Pancreas (tissue), 10 donors: ENCODE data around the gene ZDHHC14. TPM values are rescaled to one million over a fixed set of nuclear protein-coding genes. Genes with fewer than 3 reads are reported as not detected.
A peak's percentile ranks its signal among the peaks of the same experiment; 100 is the strongest.
"Not testable (repeated sequence)": the region's sequence is repeated elsewhere in the genome, so short reads cannot be mapped to it uniquely, and the experiment has no call there.

Experiments
- ATAC-seq, 4 donors: fragments of 200-7000 bp; cut with Tn5 transposase; one replicate each; pipeline versions ENCODE4 v1.8.0 to v1.9.1; 2020; ENCODE audit warnings: mild to moderate bottlenecking in 4 of 4, moderate library complexity in 4 of 4
- DNase-seq, 6 donors: peaks; one replicate each; pipeline ENCODE4 v3.0.0-alpha.2; 2020
- FAIRE-seq: peaks from 2 replicates; lab custom pipeline; 2012; peaks lifted over from hg19 to GRCh38; lab: Jason Lieb, UNC
- H3K27ac ChIP-seq, 4 donors: fragments of 200-600 bp; sonication (generic); 1 replicate in 3 of 4; 2 replicates in 1 of 4; pipeline versions ENCODE4 v1.5.0 to v1.8.0; 2020
- H3K27me3 ChIP-seq, 4 donors: fragments of 200-600 bp; one replicate each; pipeline ENCODE4 v1.8.0; 2021
- H3K36me3 ChIP-seq, 3 donors: fragments of 200-600 bp; sonication (generic) in 1 of 3; one replicate each; pipeline versions ENCODE4 v1.5.0 to v1.8.0; 2020 to 2021
- H3K4me1 ChIP-seq, 3 donors: fragments of 200-600 bp; one replicate each; pipeline ENCODE4 v1.8.0; 2021
- H3K4me3 ChIP-seq, 4 donors: fragments of 200-600 bp; sonication (generic) in 2 of 4; one replicate each; pipeline versions ENCODE4 v1.5.0 to v1.8.0; 2020 to 2021
- H3K9me3 ChIP-seq, 4 donors: fragments of 200-600 bp; one replicate each; pipeline ENCODE4 v1.8.0; 2021
- WGBS, 2 donors: extraction: QIAGEN DNeasy Blood & Tissue Kit; methylation state at CpG; one replicate each; pipeline ENCODE4 v1.1.7; 2013; 5-methylcytosine and 5-hydroxymethylcytosine counted together
- intact Hi-C, 3 donors: fragments of 100-400 bp; cut with DNase I; formaldehyde crosslinking; loops; one replicate each; pipeline versions ENCODE4 v1.11.1 to v1.14.2; 2022
- polyA plus RNA-seq, 2 donors: library from polyadenylated mRNA; stranded (reverse); fragments of 200-250 nt; gene quantifications; one replicate each; pipeline ENCODE4 v1.2.3, GENCODE V29; 2013
- total RNA-seq, 6 donors: library from RNA; stranded (reverse); fragmentation: NEBNext Ultra II Directional in 4 of 6; extraction: Animal tissue kit (Norgen Biotek cat#: 25700) in 4 of 6; gene quantifications; one replicate each; pipeline versions ENCODE4 v1.2.1 to v1.2.4, GENCODE V29; 2021 to 2023
- TF ChIP-seq, protein P1 (sequence below), 4 donors: fragments of 200-600 bp; sonication (generic) in 3 of 4; IDR thresholded peaks; one replicate each; pipeline versions ENCODE4 v1.5.0 to v1.8.0; 2021; ENCODE audit warnings: antibody characterized with exemption in 4 of 4
- donor health status: healthy with polysubstance abuse.
- donor health status: DM: no; HTN: no; CAD: no; lungs with moderate emphysema.
- donor health status: DM: no; HTN: no; CAD: no.
- donor health status: control.
- donor health status: control.
- donor health status: Bipolar disorder and iron deficiency.
- donor health status: DM: yes; HTN: yes; CAD: no.
- donor health status: DM: no; HTN: no; CAD: no.
- donor health status: DM: no; HTN: no; CAD: no.
- donor health status: DM: yes; HTN: yes; CAD: no.

The ZDHHC14 gene
- total and polyA plus RNA-seq, 8 donors = 3.1 to 9.9 (median 4.5) TPM

DNA sequence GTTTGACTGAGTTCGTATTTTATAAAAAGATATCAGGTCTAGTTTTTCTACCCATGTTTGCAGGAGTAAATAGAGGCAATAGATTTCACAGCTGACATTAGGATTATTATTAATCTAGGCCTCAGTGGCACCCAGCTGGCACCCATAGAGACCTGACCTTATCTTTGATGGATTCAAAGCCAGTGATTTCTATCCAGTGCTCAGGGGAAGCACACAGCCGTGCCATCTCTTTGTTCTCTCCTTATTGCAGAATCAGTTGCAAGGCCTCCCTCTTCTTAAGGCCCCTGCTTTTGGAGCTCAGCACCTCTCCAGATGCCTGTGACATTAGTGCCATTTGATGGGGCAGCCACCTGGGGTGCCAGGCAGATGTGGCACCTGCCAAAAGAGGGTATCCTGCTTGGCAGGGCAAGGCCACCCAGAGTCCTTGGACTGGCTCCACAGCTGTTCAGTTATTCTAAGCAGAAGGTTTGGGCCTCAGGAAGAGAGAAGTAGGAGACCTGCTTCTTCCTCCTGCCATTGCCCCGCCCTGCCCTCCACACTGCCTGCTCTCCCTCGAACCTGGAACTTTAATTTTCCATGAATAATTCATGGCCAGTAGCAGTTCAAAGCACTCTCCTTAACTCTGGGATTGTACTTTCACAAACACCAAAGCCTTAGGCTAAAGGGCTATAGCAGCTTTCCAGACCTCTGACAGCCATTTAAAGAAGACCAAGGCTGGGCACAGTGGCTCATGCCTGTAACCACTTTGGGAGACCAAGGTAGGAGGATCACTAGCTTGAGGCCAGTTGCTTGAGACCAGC is 206.3 kb downstream of the ZDHHC14 start:
- Histone ChIP-seq H3K36me3 (no peaks in the 10 kb centered on the region), H3K27me3 (no peaks in the 10 kb centered on the region), H3K4me3 (no peak overlapping the region), H3K27ac (no peak overlapping the region), H3K4me1 (peaks cover 0 to 10% (median 6%) of the 10 kb centered on the region in 3 donors), H3K9me3 (no peaks in the 10 kb centered on the region)
- FAIRE-seq (no peak), ATAC-seq (peak in 1 of 4 donors; percentile 37), DNase-seq (no peak)
- intact Hi-C loops = no loop called here
- WGBS, 2 donors = 52 to 59% methylated on average over 4 of the region's 4 CpGs
- TF ChIP-seq, protein P1, sequence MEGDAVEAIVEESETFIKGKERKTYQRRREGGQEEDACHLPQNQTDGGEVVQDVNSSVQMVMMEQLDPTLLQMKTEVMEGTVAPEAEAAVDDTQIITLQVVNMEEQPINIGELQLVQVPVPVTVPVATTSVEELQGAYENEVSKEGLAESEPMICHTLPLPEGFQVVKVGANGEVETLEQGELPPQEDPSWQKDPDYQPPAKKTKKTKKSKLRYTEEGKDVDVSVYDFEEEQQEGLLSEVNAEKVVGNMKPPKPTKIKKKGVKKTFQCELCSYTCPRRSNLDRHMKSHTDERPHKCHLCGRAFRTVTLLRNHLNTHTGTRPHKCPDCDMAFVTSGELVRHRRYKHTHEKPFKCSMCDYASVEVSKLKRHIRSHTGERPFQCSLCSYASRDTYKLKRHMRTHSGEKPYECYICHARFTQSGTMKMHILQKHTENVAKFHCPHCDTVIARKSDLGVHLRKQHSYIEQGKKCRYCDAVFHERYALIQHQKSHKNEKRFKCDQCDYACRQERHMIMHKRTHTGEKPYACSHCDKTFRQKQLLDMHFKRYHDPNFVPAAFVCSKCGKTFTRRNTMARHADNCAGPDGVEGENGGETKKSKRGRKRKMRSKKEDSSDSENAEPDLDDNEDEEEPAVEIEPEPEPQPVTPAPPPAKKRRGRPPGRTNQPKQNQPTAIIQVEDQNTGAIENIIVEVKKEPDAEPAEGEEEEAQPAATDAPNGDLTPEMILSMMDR (IDR thresholded peaks at IDR 0.05) = no peak

DNA sequence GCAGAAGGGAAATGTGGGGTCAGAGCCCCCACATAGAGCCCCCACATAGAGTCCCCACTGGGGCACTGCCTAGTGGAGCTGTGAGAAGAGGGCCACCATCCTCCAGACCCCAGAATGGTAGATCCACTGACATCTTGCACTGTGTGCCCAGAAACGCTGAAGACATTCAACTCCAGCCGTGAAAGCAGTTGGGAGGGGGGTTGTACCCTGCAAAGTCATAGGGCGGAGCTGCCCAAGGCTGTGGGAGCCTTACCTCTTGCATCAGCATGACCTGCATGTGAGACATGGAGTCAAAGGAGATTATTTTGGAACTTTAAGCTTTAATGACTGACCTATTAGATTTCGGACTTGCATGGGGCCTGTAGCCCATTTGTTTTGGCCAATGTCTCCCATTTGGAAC is 209.7 kb downstream of the ZDHHC14 start:
- not testable (repeated sequence) for H3K4me1 ChIP-seq, H3K27ac ChIP-seq, FAIRE-seq, ATAC-seq, DNase-seq, H3K9me3 ChIP-seq, H3K4me3 ChIP-seq, H3K36me3 ChIP-seq, H3K27me3 ChIP-seq
- 92 to 94% methylated on average over 4 of the region's 4 CpGs for WGBS, 2 donors
- intact Hi-C loops = loop anchor here in 2 of 3 donors (10.0 kb wide), 1 partner anchor 276 kb away; no protein-coding TSS in a partner anchor

DNA sequence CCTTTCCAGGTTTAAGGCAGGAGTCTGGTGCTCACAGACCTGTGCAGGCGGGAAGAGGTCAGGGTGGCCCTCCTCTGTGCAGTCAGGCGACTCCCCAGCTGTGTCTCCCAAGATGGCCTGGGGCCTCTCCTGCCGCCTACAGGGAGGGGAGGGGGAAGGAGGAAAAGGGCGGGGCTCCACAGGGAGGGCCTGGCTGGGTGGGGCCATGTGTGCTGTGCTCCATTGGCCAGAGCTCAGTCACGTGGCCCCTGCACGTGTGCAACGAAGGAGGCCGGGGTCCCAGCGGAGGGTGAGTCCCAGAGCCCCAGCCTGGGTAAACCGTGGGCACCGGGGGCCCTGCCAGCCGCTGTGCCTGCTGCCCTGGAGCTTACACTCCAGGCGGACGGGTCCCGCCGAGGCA is 211.6 kb downstream of the ZDHHC14 start:
- H3K27me3 ChIP-seq = no peaks in the 10 kb centered on the region
- TF ChIP-seq, protein P1 (IDR thresholded peaks at IDR 0.05) = no peak
- WGBS, 2 donors = 94 to 96% methylated on average over 16 of the region's 16 CpGs
- H3K4me3 ChIP-seq = no peak overlapping the region
- DNase-seq (no peak), ATAC-seq (no peak), FAIRE-seq (no peak)
- no peak overlapping the region for H3K27ac ChIP-seq
- H3K36me3 ChIP-seq = no peaks in the 10 kb centered on the region
- no peaks in the 10 kb centered on the region for H3K9me3 ChIP-seq
- peaks cover under 1 to 7% (median 5%) of the 10 kb centered on the region in 3 donors for H3K4me1 ChIP-seq
- intact Hi-C loops = loop anchor here in 2 of 3 donors (10.0 kb wide), 1 partner anchor 278 kb away; no protein-coding TSS in a partner anchor

DNA sequence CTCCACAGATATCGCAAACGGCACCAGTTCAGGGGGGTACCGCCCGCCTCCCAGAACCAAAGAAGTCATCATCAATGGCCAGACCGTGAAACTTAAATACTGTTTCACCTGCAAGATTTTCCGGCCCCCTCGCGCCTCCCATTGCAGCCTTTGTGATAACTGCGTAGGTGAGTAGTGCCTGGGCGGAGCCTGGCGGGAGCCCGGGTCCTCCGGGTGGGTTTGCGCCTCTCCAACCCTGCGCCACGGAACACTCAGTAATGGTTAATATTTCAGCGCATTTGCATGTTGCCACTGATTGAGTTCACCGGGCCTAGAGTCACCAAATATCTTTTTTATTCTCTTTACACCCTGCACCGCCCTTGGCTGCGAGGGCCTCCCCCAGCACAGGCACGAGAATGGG is 212.0 kb downstream of the ZDHHC14 start:
- no peak overlapping the region for H3K4me3 ChIP-seq
- H3K27me3 ChIP-seq = no peaks in the 10 kb centered on the region
- TF ChIP-seq, protein P1 (IDR thresholded peaks at IDR 0.05) = no peak
- intact Hi-C loops = loop anchor here in 2 of 3 donors (10.0 kb wide), 1 partner anchor 278 kb away; no protein-coding TSS in a partner anchor
- FAIRE-seq (no peak), DNase-seq (no peak), ATAC-seq (no peak)
- H3K27ac ChIP-seq = no peak overlapping the region
- H3K36me3 ChIP-seq = no peaks in the 10 kb centered on the region
- H3K4me1 ChIP-seq = peaks cover 5 to 11% (median 6%) of the 10 kb centered on the region in 3 donors
- no peaks in the 10 kb centered on the region for H3K9me3 ChIP-seq
- 94 to 96% methylated on average over 21 of the region's 21 CpGs for WGBS, 2 donors

DNA sequence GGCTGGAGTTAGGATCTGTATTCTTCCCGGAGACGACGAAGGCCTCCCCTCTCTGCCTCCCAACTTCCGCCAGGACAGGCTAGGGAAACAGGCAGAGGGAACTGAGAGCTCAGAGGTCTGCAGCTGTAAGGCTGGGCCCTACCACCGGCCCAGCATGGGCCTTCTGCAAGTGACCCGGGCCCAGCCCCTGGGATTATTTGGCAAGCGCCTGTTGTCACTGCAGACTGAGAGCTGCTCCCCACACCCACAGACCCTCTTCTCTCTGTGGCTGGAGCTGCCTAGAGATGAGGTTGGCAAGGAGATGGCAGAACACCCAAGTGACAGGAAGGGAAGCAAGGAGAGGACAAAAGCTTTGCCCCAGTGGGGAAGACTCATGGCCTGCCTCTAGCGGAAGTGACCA is 212.6 kb downstream of the ZDHHC14 start:
- 87 to 91% methylated on average over 8 of the region's 8 CpGs for WGBS, 2 donors
- no peak for DNase-seq
- intact Hi-C loops = loop anchor here in 2 of 3 donors (10.0 kb wide), 1 partner anchor 279 kb away; no protein-coding TSS in a partner anchor
- no peaks in the 10 kb centered on the region for H3K36me3 ChIP-seq
- no peak for FAIRE-seq
- no peaks in the 10 kb centered on the region for H3K27me3 ChIP-seq
- no peaks in the 10 kb centered on the region for H3K9me3 ChIP-seq
- H3K4me1 ChIP-seq = peaks cover 9 to 13% (median 10%) of the 10 kb centered on the region in 3 donors
- TF ChIP-seq, protein P1 (IDR thresholded peaks at IDR 0.05) = no peak
- ATAC-seq = no peak
- no peak overlapping the region for H3K27ac ChIP-seq
- H3K4me3 ChIP-seq = no peak overlapping the region
